ACC112 (cell line): Measurements from ENCODE around the gene USP30.
"Not testable (repeated sequence)": the region's sequence is repeated elsewhere in the genome, so short reads cannot be mapped to it uniquely, and the experiment has no call there.

Experiments used
- H2AFZ ChIP-seq: fragments of 200-600 bp; sonication (generic); one replicate; pipeline ENCODE4 v1.6.0; 2017; ENCODE audit warnings: antibody characterized with exemption, low read length; ENCODE audit not compliant: unreplicated experiment
- H3K27ac ChIP-seq: fragments of 200-600 bp; sonication (generic); 2 replicates; pipeline ENCODE4 v1.5.1; 2014; ENCODE audit warnings: low read depth, mild to moderate bottlenecking, antibody characterized with exemption, low read length, moderate library complexity
- H3K27me3 ChIP-seq: fragments of 200-600 bp; sonication (generic); 2 replicates; pipeline ENCODE4 v1.6.1; 2014; ENCODE audit warnings: mild to moderate bottlenecking, antibody characterized with exemption, low read length, moderate library complexity, mixed read lengths; ENCODE audit not compliant: insufficient read depth
- H3K36me3 ChIP-seq: fragments of 200-600 bp; sonication (generic); 2 replicates; pipeline ENCODE4 v1.6.1; 2016; ENCODE audit warnings: mild to moderate bottlenecking, antibody characterized with exemption, low read length, moderate library complexity, mixed read lengths; ENCODE audit not compliant: insufficient read depth
- H3K4me1 ChIP-seq: fragments of 200-600 bp; sonication (generic); one replicate; pipeline ENCODE4 v1.6.1; 2016; ENCODE audit warnings: low read length, mixed read lengths; ENCODE audit not compliant: insufficient read depth, unreplicated experiment, control insufficient read depth
- H3K4me3 ChIP-seq: fragments of 200-600 bp; sonication (generic); 2 replicates; pipeline ENCODE4 v1.5.1; 2014; ENCODE audit warnings: mild to moderate bottlenecking, low read depth, low read length
- H3K79me2 ChIP-seq: fragments of 200-600 bp; sonication (generic); one replicate; pipeline ENCODE4 v1.6.0; 2016; ENCODE audit warnings: low read length; ENCODE audit not compliant: control insufficient read depth, unreplicated experiment, insufficient read depth

Gene USP30

GRCh38 chr12:109052097-109052413 lies 321 bp upstream of the USP30 start:
- no peak overlapping the region for H3K27ac ChIP-seq
- peak overlapping the region; percentile 99 for H3K4me3 ChIP-seq
- H3K36me3 ChIP-seq = 0 out of 2 replicates have a peak, but pooled peaks cover 4% of the 10 kb centered on the region
- H3K4me1 ChIP-seq = peaks cover 13% of the 10 kb centered on the region
- H3K79me2 ChIP-seq = peaks cover 15% of the 10 kb centered on the region
- no peaks in the 10 kb centered on the region for H3K27me3 ChIP-seq
- H2AFZ ChIP-seq = peak overlapping the region; percentile 69

- peak overlapping the region; percentile 21 for H3K27ac ChIP-seq
- peaks cover 8% of the 10 kb centered on the region for H3K4me1 ChIP-seq
- H3K4me3 ChIP-seq = peak overlapping the region; percentile 99
- H3K79me2 ChIP-seq = peaks cover 15% of the 10 kb centered on the region
- no peaks in the 10 kb centered on the region for H3K27me3 ChIP-seq
- peak overlapping the region; percentile 100 for H2AFZ ChIP-seq
- H3K36me3 ChIP-seq = 0 out of 2 replicates have a peak, but pooled peaks cover 4% of the 10 kb centered on the region
Measured at GRCh38 chr12:109053382-109054123, 1.2 kb downstream of the USP30 start.

GRCh38 chr12:109054124-109054513 lies 1.7 kb downstream of the USP30 start:
- H3K4me1 ChIP-seq, H3K36me3 ChIP-seq, H3K27me3 ChIP-seq: not testable (repeated sequence)
- Histone ChIP-seq H3K79me2 (peaks cover 15% of the 10 kb centered on the region), H2AFZ (peak overlapping the region; percentile 100), H3K4me3 (peak overlapping the region; percentile 99), H3K27ac (peak overlapping the region; percentile 21; the same call in 1 of the 2 replicates)

GRCh38 chr12:109054520-109054919 lies 2.1 kb downstream of the USP30 start:
- Histone ChIP-seq H3K4me3 (no peak overlapping the region), H3K4me1 (peaks cover 8% of the 10 kb centered on the region), H2AFZ (no peak overlapping the region), H3K36me3 (0 out of 2 replicates have a peak, but pooled peaks cover 4% of the 10 kb centered on the region), H3K79me2 (peaks cover 15% of the 10 kb centered on the region), H3K27ac (no peak overlapping the region), H3K27me3 (no peaks in the 10 kb centered on the region)

- H3K27me3 ChIP-seq = no peaks in the 10 kb centered on the region
- no peak overlapping the region for H2AFZ ChIP-seq
- H3K4me1 ChIP-seq = peaks cover 8% of the 10 kb centered on the region
- H3K36me3 ChIP-seq = 0 out of 2 replicates have a peak, but pooled peaks cover 4% of the 10 kb centered on the region
- H3K79me2 ChIP-seq = peaks cover 15% of the 10 kb centered on the region
- no peak overlapping the region for H3K4me3 ChIP-seq
- no peak overlapping the region for H3K27ac ChIP-seq
Measured at GRCh38 chr12:109056891-109057290, 4.5 kb downstream of the USP30 start.

GRCh38 chr12:109057376-109057775 lies 5.0 kb downstream of the USP30 start:
- Histone ChIP-seq H3K27me3 (no peaks in the 10 kb centered on the region), H3K27ac (no peak overlapping the region), H2AFZ (no peak overlapping the region), H3K4me3 (no peak overlapping the region), H3K36me3 (0 out of 2 replicates have a peak, but pooled peaks cover 4% of the 10 kb centered on the region), H3K4me1 (peaks cover 8% of the 10 kb centered on the region), H3K79me2 (peaks cover 15% of the 10 kb centered on the region)

GRCh38 chr12:109058773-109059172 lies 6.4 kb downstream of the USP30 start:
- H3K27me3 ChIP-seq = no peaks in the 10 kb centered on the region
- H3K4me3 ChIP-seq = no peak overlapping the region
- H3K36me3 ChIP-seq = peaks cover 11% of the 10 kb centered on the region
- peaks cover 3% of the 10 kb centered on the region for H3K4me1 ChIP-seq
- H3K27ac ChIP-seq = no peak overlapping the region
- peaks cover 4% of the 10 kb centered on the region for H3K79me2 ChIP-seq
- no peak overlapping the region for H2AFZ ChIP-seq

GRCh38 chr12:109064143-109064542 lies 11.8 kb downstream of the USP30 start:
- H3K79me2 ChIP-seq = no peaks in the 10 kb centered on the region
- H3K27me3 ChIP-seq = no peaks in the 10 kb centered on the region
- no peak overlapping the region for H2AFZ ChIP-seq
- no peaks in the 10 kb centered on the region for H3K4me1 ChIP-seq
- no peak overlapping the region for H3K4me3 ChIP-seq
- H3K36me3 ChIP-seq = peaks cover 7% of the 10 kb centered on the region
- no peak overlapping the region for H3K27ac ChIP-seq

- no peaks in the 10 kb centered on the region for H3K4me1 ChIP-seq
- peaks cover 7% of the 10 kb centered on the region for H3K36me3 ChIP-seq
- no peaks in the 10 kb centered on the region for H3K27me3 ChIP-seq
- H3K79me2 ChIP-seq = no peaks in the 10 kb centered on the region
- no peak overlapping the region for H3K27ac ChIP-seq
- no peak overlapping the region for H3K4me3 ChIP-seq
- no peak overlapping the region for H2AFZ ChIP-seq
Measured at GRCh38 chr12:109065154-109065852, 12.9 kb downstream of the USP30 start.

GRCh38 chr12:109065853-109066193 lies 13.4 kb downstream of the USP30 start:
- Histone ChIP-seq H3K36me3 (peaks cover 7% of the 10 kb centered on the region), H3K4me3 (no peak overlapping the region), H3K27me3 (no peaks in the 10 kb centered on the region), H3K79me2 (no peaks in the 10 kb centered on the region), H3K27ac (no peak overlapping the region), H3K4me1 (no peaks in the 10 kb centered on the region), H2AFZ (no peak overlapping the region)
